Caco-2 (cell line): ENCODE results near the gene MC2R. TPM values are rescaled to one million over a fixed set of nuclear protein-coding genes. Genes with fewer than 3 reads are reported as not detected.

ENCODE experiments used
- BruUV-seq: library from RNA; stranded (reverse); fragments of 400-500 nt; replicated peaks from 2 replicates; lab custom pipeline; 2021; lab: Mats Ljungman, UMichigan
- CTCF ChIA-PET: fragments of 300-600 bp; sonication (Branson Sonifier 250); formaldehyde crosslinking; loops from one replicate; lab custom pipeline; 2022; ENCODE audit warnings: antibody characterized with exemption; lab: Charles Lee
- POLR2A ChIA-PET: fragments of 300-600 bp; sonication (Branson Sonifier 250); formaldehyde crosslinking; loops from one replicate; lab custom pipeline; 2022; ENCODE audit warnings: antibody characterized with exemption; lab: Charles Lee
- DNase-seq, 2 experiments: peaks; one replicate each; pipeline versions ENCODE4 v3.0.0 to v3.0.0-alpha.2; 2020 to 2022
- H3K27me3 ChIP-seq: replicated peaks from 2 replicates; pipeline ENCODE4 v1.6.0; 2011; ENCODE audit warnings: low read length; ENCODE audit not compliant: control insufficient read depth, insufficient read depth
- H3K36me3 ChIP-seq: 2 replicates; pipeline ENCODE4 v1.5.1; 2011; ENCODE audit warnings: low read length; ENCODE audit not compliant: control insufficient read depth, insufficient read depth
- H3K4me1 ChIP-seq: fragments of 250-450 bp; sonication (Bioruptor Pico); 2 replicates; pipeline ENCODE4 v1.5.1; 2020; ENCODE audit warnings: mild to moderate bottlenecking
- H3K4me3 ChIP-seq: 2 replicates; pipeline ENCODE4 v1.5.1; 2011; ENCODE audit warnings: low read depth, mild to moderate bottlenecking, control low read depth, low read length
- H3K9me3 ChIP-seq: fragments of 250-450 bp; sonication (Bioruptor Pico); 2 replicates; pipeline ENCODE4 v1.5.1; 2020; ENCODE audit warnings: mild to moderate bottlenecking, moderate library complexity
- H3K27ac Mint-ChIP-seq: one replicate; pipeline ENCODE4 v1.8.0; 2022; ENCODE audit warnings: mixed read lengths; ENCODE audit not compliant: unreplicated experiment
- H3K27me3 Mint-ChIP-seq: one replicate; pipeline ENCODE4 v1.8.0; 2022; ENCODE audit warnings: mixed read lengths; ENCODE audit not compliant: insufficient read depth, unreplicated experiment
- H3K36me3 Mint-ChIP-seq: one replicate; pipeline ENCODE4 v1.8.0; 2022; ENCODE audit warnings: mild to moderate bottlenecking, mixed read lengths; ENCODE audit not compliant: insufficient read depth, unreplicated experiment
- H3K4me1 Mint-ChIP-seq: one replicate; pipeline ENCODE4 v1.8.0; 2022; ENCODE audit warnings: low read depth, mixed read lengths; ENCODE audit not compliant: unreplicated experiment
- H3K4me3 Mint-ChIP-seq: one replicate; pipeline ENCODE4 v1.8.0; 2022; ENCODE audit warnings: mild to moderate bottlenecking, moderate library complexity, mixed read lengths; ENCODE audit not compliant: unreplicated experiment
- H3K9me3 Mint-ChIP-seq: one replicate; pipeline ENCODE4 v1.8.0; 2022; ENCODE audit warnings: mixed read lengths; ENCODE audit not compliant: unreplicated experiment
- intact Hi-C: fragments of 100-400 bp; cut with micrococcal nuclease; formaldehyde crosslinking; loops from one replicate; pipeline ENCODE4 v1.10.0; 2022; ENCODE audit not compliant: unreplicated experiment
- total RNA-seq: library from RNA; stranded (reverse); gene quantifications from 2 replicates; pipeline ENCODE4 v1.2.3, GENCODE V29; 2022
- TF ChIP-seq, protein P1 (sequence below), 2 experiments: fragments of 200-600 bp in 1 of 2; IDR thresholded peaks; 1 replicate in 1 of 2; 2 replicates in 1 of 2; pipeline versions ENCODE4 v1.5.1 to v1.8.0; 2011 to 2022; ENCODE audit warnings: antibody characterized with exemption in 1 of 2, control low read depth in 1 of 2, inconsistent platforms in 1 of 2, low read depth in 1 of 2, low read length in 1 of 2, mild to moderate bottlenecking in 1 of 2, moderate library complexity in 1 of 2; ENCODE audit not compliant: insufficient read depth in 1 of 2, severe bottlenecking in 1 of 2, unreplicated experiment in 1 of 2

MC2R gene
- total RNA-seq, 1 experiment from 2014 or later = not detected

DNA sequence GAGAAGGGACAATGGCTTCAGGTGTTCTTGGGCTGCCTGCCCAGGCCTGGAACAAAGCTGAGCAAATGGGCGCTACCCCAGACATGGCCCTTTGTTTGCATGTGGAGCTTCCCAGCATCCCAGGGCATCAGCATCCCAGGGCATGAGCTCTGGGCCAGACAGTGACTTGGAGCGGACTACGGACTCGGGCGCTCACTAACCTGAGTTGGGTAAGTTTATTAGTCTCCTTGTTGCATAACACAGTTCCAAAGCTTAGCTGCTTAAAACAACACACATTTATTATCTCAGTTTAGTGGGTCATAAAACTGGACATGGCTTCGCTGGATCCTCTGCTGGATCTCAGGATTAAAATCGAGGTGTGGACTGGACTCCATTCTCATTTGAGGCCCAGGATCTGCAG lies 35.8 kb downstream of the MC2R start:
- ChIA-PET POLR2A (no interaction called here), CTCF (no interaction called here)
- TF ChIP-seq, protein P1, sequence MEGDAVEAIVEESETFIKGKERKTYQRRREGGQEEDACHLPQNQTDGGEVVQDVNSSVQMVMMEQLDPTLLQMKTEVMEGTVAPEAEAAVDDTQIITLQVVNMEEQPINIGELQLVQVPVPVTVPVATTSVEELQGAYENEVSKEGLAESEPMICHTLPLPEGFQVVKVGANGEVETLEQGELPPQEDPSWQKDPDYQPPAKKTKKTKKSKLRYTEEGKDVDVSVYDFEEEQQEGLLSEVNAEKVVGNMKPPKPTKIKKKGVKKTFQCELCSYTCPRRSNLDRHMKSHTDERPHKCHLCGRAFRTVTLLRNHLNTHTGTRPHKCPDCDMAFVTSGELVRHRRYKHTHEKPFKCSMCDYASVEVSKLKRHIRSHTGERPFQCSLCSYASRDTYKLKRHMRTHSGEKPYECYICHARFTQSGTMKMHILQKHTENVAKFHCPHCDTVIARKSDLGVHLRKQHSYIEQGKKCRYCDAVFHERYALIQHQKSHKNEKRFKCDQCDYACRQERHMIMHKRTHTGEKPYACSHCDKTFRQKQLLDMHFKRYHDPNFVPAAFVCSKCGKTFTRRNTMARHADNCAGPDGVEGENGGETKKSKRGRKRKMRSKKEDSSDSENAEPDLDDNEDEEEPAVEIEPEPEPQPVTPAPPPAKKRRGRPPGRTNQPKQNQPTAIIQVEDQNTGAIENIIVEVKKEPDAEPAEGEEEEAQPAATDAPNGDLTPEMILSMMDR (IDR thresholded peaks at IDR 0.05; ENCODE audit: insufficient read depth in 1 of 2, low read depth in 1 of 2, low read length in 1 of 2, severe bottlenecking in 1 of 2, unreplicated experiment in 1 of 2) = no peak
- Histone ChIP-seq H3K9me3 (no peaks in the 10 kb centered on the region), H3K36me3 (no peaks in the 10 kb centered on the region), H3K27me3 (no peaks in the 10 kb centered on the region), H3K4me3 (no peak overlapping the region), H3K4me1 (peaks cover 6% of the 10 kb centered on the region)
- no TSS peak for BruUV-seq
- intact Hi-C loops = no loop called here
- no peaks in the 10 kb centered on the region for H3K36me3 Mint-ChIP-seq
- no peaks in the 10 kb centered on the region for H3K9me3 Mint-ChIP-seq
- DNase-seq = peak; percentile 47 to 52
- peaks cover 7% of the 10 kb centered on the region for H3K27me3 Mint-ChIP-seq
- H3K4me1 Mint-ChIP-seq = no peaks in the 10 kb centered on the region
- H3K4me3 Mint-ChIP-seq = no peak overlapping the region
- H3K27ac Mint-ChIP-seq = no peak overlapping the region

DNA sequence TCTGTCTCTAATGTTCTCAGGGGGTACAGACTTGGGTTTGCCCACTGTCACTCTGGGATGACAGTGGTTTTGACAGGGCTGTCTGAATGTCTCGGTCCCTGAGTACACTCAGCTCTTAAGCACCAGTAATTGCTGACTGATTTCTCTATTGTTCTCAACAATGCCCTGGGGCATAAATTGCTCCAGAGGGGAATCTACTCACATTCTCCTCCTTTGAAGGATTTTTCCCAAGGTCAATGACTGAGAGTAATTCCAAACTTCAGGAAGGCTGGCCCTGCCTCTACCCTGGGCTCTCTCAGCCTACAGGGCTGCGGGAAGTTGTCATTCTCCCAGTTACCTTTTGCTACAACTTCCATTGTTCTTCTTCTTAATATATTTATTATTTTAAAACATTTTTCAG lies 36.5 kb downstream of the MC2R start:
- peaks cover 6% of the 10 kb centered on the region for H3K27me3 Mint-ChIP-seq
- H3K4me1 Mint-ChIP-seq = no peaks in the 10 kb centered on the region
- H3K27ac Mint-ChIP-seq = no peak overlapping the region
- no peak overlapping the region for H3K4me3 ChIP-seq
- H3K27me3 ChIP-seq = no peaks in the 10 kb centered on the region
- ChIA-PET POLR2A (no interaction called here), CTCF (no interaction called here)
- no TSS peak for BruUV-seq
- H3K9me3 ChIP-seq = no peaks in the 10 kb centered on the region
- DNase-seq = no peak
- no peaks in the 10 kb centered on the region for H3K36me3 ChIP-seq
- intact Hi-C loops = no loop called here
- H3K4me1 ChIP-seq = peaks cover 6% of the 10 kb centered on the region
- H3K9me3 Mint-ChIP-seq = no peaks in the 10 kb centered on the region
- TF ChIP-seq, protein P1 (IDR thresholded peaks at IDR 0.05; ENCODE audit: insufficient read depth in 1 of 2, low read depth in 1 of 2, low read length in 1 of 2, severe bottlenecking in 1 of 2, unreplicated experiment in 1 of 2) = no peak
- no peak overlapping the region for H3K4me3 Mint-ChIP-seq
- H3K36me3 Mint-ChIP-seq = no peaks in the 10 kb centered on the region

DNA sequence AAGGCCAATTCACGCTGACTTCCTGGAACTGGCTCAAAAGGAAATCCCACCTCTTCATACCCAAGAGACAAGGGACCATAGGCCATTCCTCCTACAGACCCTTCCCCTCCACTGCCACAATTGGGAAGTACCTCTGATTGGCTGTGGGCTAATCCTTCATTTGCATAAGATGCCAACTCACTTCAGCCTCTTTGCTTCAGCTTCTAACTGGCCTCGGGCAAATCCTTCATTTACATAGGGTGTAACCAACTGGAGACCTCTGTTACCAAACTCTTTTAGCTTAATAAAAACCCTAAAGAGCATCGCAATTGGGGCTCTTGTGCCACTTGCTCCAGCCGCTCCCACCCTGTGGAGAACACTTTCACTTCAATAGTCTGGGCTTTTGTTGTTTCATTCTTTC lies 38.2 kb downstream of the MC2R start:
- no TSS peak for BruUV-seq
- POLR2A ChIA-PET = no interaction called here
- CTCF ChIA-PET = no interaction called here
- H3K9me3 ChIP-seq = no peaks in the 10 kb centered on the region
- H3K9me3 Mint-ChIP-seq = no peaks in the 10 kb centered on the region
- peaks cover 6% of the 10 kb centered on the region for H3K4me1 ChIP-seq
- no peaks in the 10 kb centered on the region for H3K36me3 Mint-ChIP-seq
- intact Hi-C loops = no loop called here
- H3K4me3 ChIP-seq = no peak overlapping the region
- H3K27me3 ChIP-seq = no peaks in the 10 kb centered on the region; the same call in 1 of the 2 replicates
- DNase-seq = no peak
- no peak overlapping the region for H3K27ac Mint-ChIP-seq
- no peaks in the 10 kb centered on the region for H3K4me1 Mint-ChIP-seq
- TF ChIP-seq, protein P1 (IDR thresholded peaks at IDR 0.05; ENCODE audit: insufficient read depth in 1 of 2, low read depth in 1 of 2, low read length in 1 of 2, severe bottlenecking in 1 of 2, unreplicated experiment in 1 of 2) = no peak
- no peak overlapping the region for H3K4me3 Mint-ChIP-seq
- H3K27me3 Mint-ChIP-seq = peaks cover 6% of the 10 kb centered on the region
- H3K36me3 ChIP-seq = no peaks in the 10 kb centered on the region
